ENCODE measurements around the gene EXOSC2. TPM values are rescaled to one million over a fixed set of nuclear protein-coding genes. Genes with fewer than 3 reads are reported as not detected.

EXOSC2 gene
- total RNA-seq, 1 experiment from 2014 or later, result 57.7 TPM

DNA sequence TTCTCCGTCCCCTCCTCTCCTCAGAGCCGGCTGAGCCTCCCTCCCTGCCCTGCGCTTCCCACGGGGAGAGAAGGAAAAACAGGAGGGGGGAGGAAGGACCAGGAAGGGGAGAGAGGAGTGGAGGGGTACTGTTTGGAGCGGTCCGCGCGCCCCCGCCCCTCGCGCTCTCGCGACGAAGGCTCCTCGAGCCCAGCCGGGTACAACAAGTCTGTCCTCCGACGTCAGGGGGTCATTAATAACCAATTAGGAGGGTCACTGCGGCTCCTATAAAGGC is 29.7 kb upstream of the EXOSC2 start:
- H3K27me3 Mint-ChIP-seq (ENCODE audit: insufficient read depth, unreplicated experiment), result peaks cover 81% of the 10 kb centered on the region
- H3K9me3 Mint-ChIP-seq (ENCODE audit: unreplicated experiment), result no peaks in the 10 kb centered on the region
- CTCF ChIA-PET, result interaction anchor here (0.5 kb wide), 1 partner anchor 203 kb away, joined by 3 read pairs; no protein-coding TSS in a partner anchor
- no peak overlapping the region for H3K27ac Mint-ChIP-seq (ENCODE audit: low read depth, unreplicated experiment)
- intact Hi-C loops (cut with micrococcal nuclease), result no loop called here
- no peak overlapping the region for H3K4me3 Mint-ChIP-seq (ENCODE audit: unreplicated experiment)
- BruUV-seq (replicated peaks), result no TSS peak
- POLR2A ChIA-PET, result no interaction called here
- TF ChIP-seq, protein P1, sequence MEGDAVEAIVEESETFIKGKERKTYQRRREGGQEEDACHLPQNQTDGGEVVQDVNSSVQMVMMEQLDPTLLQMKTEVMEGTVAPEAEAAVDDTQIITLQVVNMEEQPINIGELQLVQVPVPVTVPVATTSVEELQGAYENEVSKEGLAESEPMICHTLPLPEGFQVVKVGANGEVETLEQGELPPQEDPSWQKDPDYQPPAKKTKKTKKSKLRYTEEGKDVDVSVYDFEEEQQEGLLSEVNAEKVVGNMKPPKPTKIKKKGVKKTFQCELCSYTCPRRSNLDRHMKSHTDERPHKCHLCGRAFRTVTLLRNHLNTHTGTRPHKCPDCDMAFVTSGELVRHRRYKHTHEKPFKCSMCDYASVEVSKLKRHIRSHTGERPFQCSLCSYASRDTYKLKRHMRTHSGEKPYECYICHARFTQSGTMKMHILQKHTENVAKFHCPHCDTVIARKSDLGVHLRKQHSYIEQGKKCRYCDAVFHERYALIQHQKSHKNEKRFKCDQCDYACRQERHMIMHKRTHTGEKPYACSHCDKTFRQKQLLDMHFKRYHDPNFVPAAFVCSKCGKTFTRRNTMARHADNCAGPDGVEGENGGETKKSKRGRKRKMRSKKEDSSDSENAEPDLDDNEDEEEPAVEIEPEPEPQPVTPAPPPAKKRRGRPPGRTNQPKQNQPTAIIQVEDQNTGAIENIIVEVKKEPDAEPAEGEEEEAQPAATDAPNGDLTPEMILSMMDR (IDR thresholded peaks at IDR 0.05; ENCODE audit: unreplicated experiment), result no peak
- no peak for DNase-seq (ENCODE audit: unreplicated experiment)
- no peaks in the 10 kb centered on the region for H3K4me1 Mint-ChIP-seq (ENCODE audit: insufficient read depth, unreplicated experiment)
- no peaks in the 10 kb centered on the region for H3K36me3 Mint-ChIP-seq (ENCODE audit: insufficient read depth, unreplicated experiment)

DNA sequence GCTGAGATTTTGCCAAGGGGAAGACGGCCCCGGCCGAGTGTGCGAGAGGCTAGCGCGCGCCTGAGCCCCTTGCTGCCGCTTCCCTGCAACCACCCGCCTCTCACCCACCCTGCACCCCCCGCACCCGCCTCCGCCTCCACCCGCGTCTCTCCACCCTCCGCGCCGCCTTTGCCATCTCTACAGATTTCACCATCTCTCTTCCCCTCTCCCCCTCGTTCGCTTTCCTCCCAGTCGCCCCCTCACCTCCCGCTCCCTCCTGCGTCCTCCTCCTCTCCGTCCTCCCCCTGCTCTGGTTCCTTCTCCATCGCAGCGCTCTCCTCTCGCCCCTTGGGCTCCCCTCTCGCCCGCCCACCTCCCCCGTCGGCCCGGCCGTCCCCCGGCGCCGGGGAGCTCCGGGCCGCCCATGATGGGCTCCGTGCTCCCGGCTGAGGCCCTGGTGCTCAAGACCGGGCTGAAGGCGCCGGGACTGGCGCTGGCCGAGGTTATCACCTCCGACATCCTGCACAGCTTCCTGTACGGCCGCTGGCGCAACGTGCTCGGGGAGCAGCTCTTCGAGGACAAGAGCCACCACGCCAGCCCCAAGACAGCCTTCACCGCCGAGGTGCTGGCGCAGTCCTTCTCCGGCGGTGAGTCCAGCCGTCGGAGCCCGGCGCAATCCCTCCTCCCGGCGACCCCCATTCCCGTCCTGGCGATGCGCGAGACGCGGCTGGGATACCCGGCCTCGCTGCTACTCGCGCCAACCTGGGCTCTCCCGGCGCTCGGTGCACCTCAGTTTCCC is 29.1 kb upstream of the EXOSC2 start, which contains the start of gene PRDM12:
Gene PRDM12, plus strand, starts transcription at position 344 of the 778 bp plus-strand sequence. Its CDS starts 60 bp downstream, at position 404.
- CTCF ChIA-PET, result no interaction called here
- no peak within 1 kb of the TSS for H3K27ac Mint-ChIP-seq (ENCODE audit: low read depth, unreplicated experiment)
- H3K36me3 Mint-ChIP-seq (ENCODE audit: insufficient read depth, unreplicated experiment), result no peaks in the 10 kb centered on the region
- peaks cover 75% of the 10 kb centered on the region for H3K27me3 Mint-ChIP-seq (ENCODE audit: insufficient read depth, unreplicated experiment)
- no peak within 1 kb of the TSS for H3K4me3 Mint-ChIP-seq (ENCODE audit: unreplicated experiment)
- TF ChIP-seq, protein P1 (IDR thresholded peaks at IDR 0.05; ENCODE audit: unreplicated experiment), result no peak
- BruUV-seq (replicated peaks), result no TSS peak
- no peaks in the 10 kb centered on the region for H3K9me3 Mint-ChIP-seq (ENCODE audit: unreplicated experiment)
- intact Hi-C loops (cut with micrococcal nuclease), result no loop called here
- no peak for DNase-seq (ENCODE audit: unreplicated experiment)
- POLR2A ChIA-PET, result no interaction called here
- H3K4me1 Mint-ChIP-seq (ENCODE audit: insufficient read depth, unreplicated experiment), result no peaks in the 10 kb centered on the region

DNA sequence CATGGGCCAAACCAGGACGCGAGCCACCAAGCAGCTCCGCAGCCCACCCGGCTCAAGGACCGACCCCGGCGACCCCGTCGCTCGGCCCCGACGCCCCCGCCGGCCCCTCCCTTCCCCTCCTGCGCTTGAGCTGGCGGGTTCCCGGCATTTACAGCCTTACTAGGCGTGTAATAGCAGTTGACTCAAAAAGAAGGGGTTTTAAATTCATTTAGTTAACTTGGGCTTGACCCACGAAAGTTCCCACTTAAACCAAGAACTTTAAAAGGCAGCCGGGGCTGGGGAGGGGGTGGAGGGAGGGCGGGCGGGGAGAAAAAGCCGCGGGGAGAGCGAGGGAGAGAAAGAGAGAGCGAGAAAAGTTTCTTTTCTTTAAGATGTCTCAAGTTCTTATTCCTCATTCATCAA is 28.6 kb upstream of the EXOSC2 start:
- H3K36me3 Mint-ChIP-seq (ENCODE audit: insufficient read depth, unreplicated experiment), result no peaks in the 10 kb centered on the region
- H3K4me3 Mint-ChIP-seq (ENCODE audit: unreplicated experiment), result no peak overlapping the region
- BruUV-seq (replicated peaks), result no TSS peak
- H3K9me3 Mint-ChIP-seq (ENCODE audit: unreplicated experiment), result no peaks in the 10 kb centered on the region
- TF ChIP-seq, protein P1 (IDR thresholded peaks at IDR 0.05; ENCODE audit: unreplicated experiment), result no peak
- ChIA-PET POLR2A (no interaction called here), CTCF (no interaction called here)
- intact Hi-C loops (cut with micrococcal nuclease), result no loop called here
- peaks cover 69% of the 10 kb centered on the region for H3K27me3 Mint-ChIP-seq (ENCODE audit: insufficient read depth, unreplicated experiment)
- H3K4me1 Mint-ChIP-seq (ENCODE audit: insufficient read depth, unreplicated experiment), result no peaks in the 10 kb centered on the region
- no peak overlapping the region for H3K27ac Mint-ChIP-seq (ENCODE audit: low read depth, unreplicated experiment)
- no peak for DNase-seq (ENCODE audit: unreplicated experiment)

DNA sequence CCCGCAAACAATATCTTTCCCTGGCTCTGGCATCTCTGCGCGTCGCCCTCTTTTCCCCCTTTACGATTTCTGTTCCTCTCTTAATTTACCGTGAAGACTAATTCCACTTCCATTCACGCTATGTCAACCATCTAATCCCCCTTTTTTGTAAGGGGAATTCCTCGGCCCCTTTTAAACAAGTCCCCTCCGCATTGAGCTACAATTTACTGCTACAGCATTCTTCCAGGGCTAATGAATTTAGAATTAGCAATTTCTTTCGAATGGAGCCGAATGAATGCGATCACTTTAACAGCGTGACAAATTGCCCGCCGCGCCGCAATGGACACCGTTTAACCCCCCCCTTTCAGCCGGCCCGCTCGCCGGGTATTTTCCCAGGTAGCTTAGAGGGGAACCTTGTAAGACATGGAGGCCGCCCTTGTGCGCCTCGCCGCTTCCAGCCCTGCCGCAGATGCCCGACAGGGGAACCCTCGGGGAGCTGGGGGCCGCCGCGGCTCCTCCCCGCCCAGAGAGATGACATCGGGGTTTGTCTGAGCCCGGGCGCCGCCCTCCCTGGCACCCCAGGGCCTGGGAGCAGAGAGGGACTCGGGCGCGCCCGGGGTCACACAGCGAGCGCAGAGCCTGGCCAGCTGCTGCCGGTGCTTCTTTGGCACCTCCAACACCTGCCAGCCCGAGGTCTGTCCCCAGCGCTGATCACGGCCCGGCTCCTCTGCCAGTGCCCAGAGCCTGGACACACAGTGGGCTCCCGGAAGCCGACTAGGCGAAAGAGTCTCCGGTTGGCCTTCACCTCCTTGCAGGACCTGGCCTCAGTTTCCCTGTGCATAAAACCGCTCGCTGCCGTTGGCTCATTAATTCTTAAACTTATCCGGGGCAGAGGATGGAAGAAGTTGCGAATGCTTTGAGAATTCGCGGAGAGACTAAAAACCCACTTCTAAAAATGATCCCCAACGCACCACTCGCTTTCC is 27.9 kb upstream of the EXOSC2 start:
- intact Hi-C loops (cut with micrococcal nuclease), result no loop called here
- BruUV-seq (replicated peaks), result no TSS peak
- Mint-ChIP-seq H3K4me3 (ENCODE audit: unreplicated experiment) (no peak overlapping the region), H3K4me1 (ENCODE audit: insufficient read depth, unreplicated experiment) (no peaks in the 10 kb centered on the region), H3K9me3 (ENCODE audit: unreplicated experiment) (no peaks in the 10 kb centered on the region), H3K36me3 (ENCODE audit: insufficient read depth, unreplicated experiment) (no peaks in the 10 kb centered on the region), H3K27me3 (ENCODE audit: insufficient read depth, unreplicated experiment) (peaks cover 66% of the 10 kb centered on the region), H3K27ac (ENCODE audit: low read depth, unreplicated experiment) (no peak overlapping the region)
- TF ChIP-seq, protein P1 (IDR thresholded peaks at IDR 0.05; ENCODE audit: unreplicated experiment), result no peak
- ChIA-PET POLR2A (no interaction called here), CTCF (interaction anchor here (0.7 kb wide), 1 partner anchor 492 kb away, joined by 3 read pairs; no protein-coding TSS in a partner anchor)
- DNase-seq (ENCODE audit: unreplicated experiment), result no peak

Measured in MCF 10A (cell line).